PC-9 (cell line): ENCODE results near the gene PRDM2. TPM values are rescaled to one million over a fixed set of nuclear protein-coding genes. Genes with fewer than 3 reads are reported as not detected.
A peak's percentile ranks its signal among the peaks of the same experiment; 100 is the strongest.

ENCODE experiments used
- Bru-seq: library from RNA; stranded (reverse); fragments of 400-500 nt; gene quantifications from one replicate; lab custom pipeline; 2021; lab: Mats Ljungman, UMichigan
- BruChase-seq, 2 experiments: library from RNA; stranded (reverse); fragments of 400-500 nt; gene quantifications; one replicate each; lab custom pipeline; 2021; lab: Mats Ljungman, UMichigan
- BruUV-seq: library from RNA; stranded (reverse); fragments of 400-500 nt; replicated peaks from 2 replicates; lab custom pipeline; 2021; lab: Mats Ljungman, UMichigan
- CTCF ChIA-PET: fragments of 300-600 bp; sonication (Branson Sonifier 250); formaldehyde crosslinking; loops from one replicate; lab custom pipeline; 2022; ENCODE audit warnings: antibody characterized with exemption; lab: Charles Lee
- POLR2A ChIA-PET: fragments of 300-600 bp; sonication (Branson Sonifier 250); formaldehyde crosslinking; loops from one replicate; lab custom pipeline; 2022; ENCODE audit warnings: antibody characterized with exemption; ENCODE audit not compliant: unreplicated experiment; lab: Charles Lee
- DNase-seq, 2 experiments: peaks; one replicate each; pipeline versions ENCODE4 v3.0.0 to v3.0.0-alpha.2; 2015 to 2022; ENCODE audit warnings: mixed read lengths in 1 of 2
- H2AFZ ChIP-seq: fragments of 200-600 bp; sonication (generic); 2 replicates; pipeline ENCODE4 v1.8.1; 2017; ENCODE audit warnings: antibody characterized with exemption
- H3F3A ChIP-seq: fragments of 200-600 bp; sonication (generic); 2 replicates; pipeline ENCODE4 v1.8.1; 2017; ENCODE audit warnings: antibody characterized with exemption, mild to moderate bottlenecking, low read depth; ENCODE audit not compliant: insufficient read depth
- H3K27ac ChIP-seq: fragments of 200-600 bp; sonication (generic); 2 replicates; pipeline ENCODE4 v1.6.1; 2016; ENCODE audit warnings: mixed run types
- H3K27me3 ChIP-seq: fragments of 200-600 bp; sonication (generic); 2 replicates; pipeline ENCODE4 v1.6.1; 2016; ENCODE audit warnings: low read depth, mixed run types; ENCODE audit not compliant: insufficient read depth
- H3K36me3 ChIP-seq: fragments of 200-600 bp; sonication (generic); 2 replicates; pipeline ENCODE4 v1.6.1; 2016; ENCODE audit warnings: low read depth, mixed run types
- H3K4me1 ChIP-seq: fragments of 200-600 bp; sonication (generic); replicated peaks from 2 replicates; pipeline ENCODE4 v1.6.1; 2016; ENCODE audit warnings: mixed run types; ENCODE audit not compliant: insufficient read depth
- H3K4me2 ChIP-seq: fragments of 200-600 bp; sonication (generic); 2 replicates; pipeline ENCODE4 v1.6.1; 2017; ENCODE audit warnings: mixed run types
- H3K4me3 ChIP-seq: fragments of 200-600 bp; sonication (generic); 2 replicates; pipeline ENCODE4 v1.6.1; 2016; ENCODE audit warnings: mixed run types
- H3K79me2 ChIP-seq: fragments of 200-600 bp; sonication (generic); 2 replicates; pipeline ENCODE4 v1.6.1; 2017; ENCODE audit warnings: low read depth, mixed run types
- H3K9me2 ChIP-seq: fragments of 200-600 bp; sonication (generic); 2 replicates; pipeline ENCODE4 v1.8.1; 2017; ENCODE audit warnings: mild to moderate bottlenecking; ENCODE audit not compliant: insufficient read depth
- H3K9me3 ChIP-seq: fragments of 200-600 bp; sonication (generic); 2 replicates; pipeline ENCODE4 v1.8.1; 2016; ENCODE audit warnings: low read depth; ENCODE audit not compliant: insufficient read depth
- H4K20me1 ChIP-seq: fragments of 200-600 bp; sonication (generic); 2 replicates; pipeline ENCODE4 v1.8.1; 2017; ENCODE audit not compliant: insufficient read depth
- EZH2 ChIP-seq: fragments of 200-600 bp; sonication (generic); IDR thresholded peaks from 2 replicates; pipeline ENCODE4 v1.8.0; 2017; ENCODE audit warnings: antibody characterized with exemption, low read depth
- intact Hi-C: fragments of 100-400 bp; cut with micrococcal nuclease; formaldehyde crosslinking; loops from one replicate; pipeline ENCODE4 v1.10.0; 2022; ENCODE audit not compliant: unreplicated experiment
- long read RNA-seq: library from polyadenylated mRNA; stranded (forward); transcript quantifications from one replicate; pipeline ENCODE4 v2.0.0, GENCODE V29; 2022
- total RNA-seq: library from RNA; stranded (reverse); gene quantifications from 2 replicates; pipeline ENCODE4 v1.2.3, GENCODE V29; 2021
- TF ChIP-seq, protein P1 (sequence below): fragments of 200-600 bp; sonication (generic); conservative IDR thresholded peaks from 2 replicates; pipeline ENCODE4 v1.6.1; 2017; ENCODE audit warnings: mixed run types, antibody characterized with exemption, mild to moderate bottlenecking, moderate library complexity

Gene PRDM2
- 21.6 and 32.1 TPM in 2 replicates for total RNA-seq
- percentile 69 among the genes with signal in this experiment for Bru-seq, nascent RNA
- BruChase-seq, experiment 1, labeled RNA remaining after a 2-hour chase, result percentile 74 among the genes with signal in this experiment
- percentile 61 among the genes with signal in this experiment for BruChase-seq, experiment 2, labeled RNA remaining after a 6-hour chase
- long read RNA-seq, full-length matches to known transcripts, result 1 of 8 reads
- long read RNA-seq, partial matches to known transcripts, result 7 of 8 reads
- long read RNA-seq, other reads (novel, unspliced or antisense), result 0 of 8 reads

DNA sequence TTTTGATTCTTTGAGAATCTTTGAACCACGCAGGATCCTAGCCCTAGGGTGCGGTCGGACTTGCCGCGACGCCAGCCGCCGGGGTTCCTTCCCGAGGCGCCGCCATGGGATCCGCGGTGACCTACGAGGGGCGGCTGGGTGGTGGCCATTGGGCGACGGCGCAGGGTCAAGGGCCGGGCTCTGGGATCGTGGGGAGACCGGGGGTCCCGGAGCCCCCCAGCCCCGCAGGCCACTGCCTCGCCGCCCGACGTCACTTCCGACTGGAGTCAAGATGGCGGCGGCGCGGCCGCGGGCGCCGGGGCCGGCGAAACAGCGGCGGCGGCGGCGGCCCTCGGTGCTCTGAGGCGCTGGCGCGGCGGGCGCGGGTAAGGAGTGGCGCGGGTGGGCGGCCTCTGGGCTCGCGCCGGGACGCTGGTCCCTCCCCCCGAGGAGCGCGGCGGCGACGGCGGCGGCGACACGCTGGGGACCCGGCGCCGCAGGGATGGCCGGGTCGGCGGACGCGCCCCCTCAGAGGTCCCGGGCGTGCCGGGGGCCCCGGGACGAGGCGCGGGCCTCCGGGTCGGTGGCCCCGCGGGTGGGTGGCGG is at the start of gene PRDM2:
Gene PRDM2, plus strand, starts transcription at position 253 of the 585 bp plus-strand sequence. CDS start 15,418 bp downstream, outside the sequence.
- Histone ChIP-seq H2AFZ (no peak within 1 kb of the TSS), H3K9me3 (no peaks in the 10 kb centered on the region), H3K9me2 (no peaks in the 10 kb centered on the region), H3K4me1 (no peaks in the 10 kb centered on the region), H3K27ac (no peak within 1 kb of the TSS), H3K79me2 (no peaks in the 10 kb centered on the region), H3F3A (no peaks in the 10 kb centered on the region), H3K4me3 (no peak within 1 kb of the TSS), H3K36me3 (no peaks in the 10 kb centered on the region), H4K20me1 (no peaks in the 10 kb centered on the region), H3K27me3 (peaks cover 27% of the 10 kb centered on the region), H3K4me2 (no peak within 1 kb of the TSS)
- intact Hi-C loops, result no loop called here
- no TSS peak for BruUV-seq
- TF ChIP-seq EZH2, result no peak
- TF ChIP-seq, protein P1, sequence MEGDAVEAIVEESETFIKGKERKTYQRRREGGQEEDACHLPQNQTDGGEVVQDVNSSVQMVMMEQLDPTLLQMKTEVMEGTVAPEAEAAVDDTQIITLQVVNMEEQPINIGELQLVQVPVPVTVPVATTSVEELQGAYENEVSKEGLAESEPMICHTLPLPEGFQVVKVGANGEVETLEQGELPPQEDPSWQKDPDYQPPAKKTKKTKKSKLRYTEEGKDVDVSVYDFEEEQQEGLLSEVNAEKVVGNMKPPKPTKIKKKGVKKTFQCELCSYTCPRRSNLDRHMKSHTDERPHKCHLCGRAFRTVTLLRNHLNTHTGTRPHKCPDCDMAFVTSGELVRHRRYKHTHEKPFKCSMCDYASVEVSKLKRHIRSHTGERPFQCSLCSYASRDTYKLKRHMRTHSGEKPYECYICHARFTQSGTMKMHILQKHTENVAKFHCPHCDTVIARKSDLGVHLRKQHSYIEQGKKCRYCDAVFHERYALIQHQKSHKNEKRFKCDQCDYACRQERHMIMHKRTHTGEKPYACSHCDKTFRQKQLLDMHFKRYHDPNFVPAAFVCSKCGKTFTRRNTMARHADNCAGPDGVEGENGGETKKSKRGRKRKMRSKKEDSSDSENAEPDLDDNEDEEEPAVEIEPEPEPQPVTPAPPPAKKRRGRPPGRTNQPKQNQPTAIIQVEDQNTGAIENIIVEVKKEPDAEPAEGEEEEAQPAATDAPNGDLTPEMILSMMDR, result no peak
- DNase-seq, result no peak
- ChIA-PET POLR2A (no interaction called here), CTCF (interaction anchor here (0.6 kb wide), 1 partner anchor 1117 kb away, joined by 7 read pairs; no protein-coding TSS in a partner anchor)

GRCh38 chr1:13651279-13651678 is 48.7 kb upstream of the PRDM2 start:
- H3K36me3 ChIP-seq, result no peaks in the 10 kb centered on the region
- no peaks in the 10 kb centered on the region for H3F3A ChIP-seq
- H3K79me2 ChIP-seq, result no peaks in the 10 kb centered on the region
- no peaks in the 10 kb centered on the region for H3K9me3 ChIP-seq
- ChIA-PET CTCF (no interaction called here), POLR2A (no interaction called here)
- no peak overlapping the region for H3K27ac ChIP-seq
- no peak overlapping the region for H3K4me2 ChIP-seq
- H3K4me1 ChIP-seq, result no peaks in the 10 kb centered on the region
- BruUV-seq, result no TSS peak
- H3K9me2 ChIP-seq, result no peaks in the 10 kb centered on the region
- TF ChIP-seq EZH2, result no peak
- TF ChIP-seq, protein P1, result no peak
- H3K27me3 ChIP-seq, result peaks cover 2% of the 10 kb centered on the region; the same call in 1 of the 2 replicates
- H2AFZ ChIP-seq, result no peak overlapping the region
- peak in 1 of 2 experiments; percentile 60 for DNase-seq
- H3K4me3 ChIP-seq, result no peak overlapping the region
- H4K20me1 ChIP-seq, result no peaks in the 10 kb centered on the region
- intact Hi-C loops, result no loop called here

DNA sequence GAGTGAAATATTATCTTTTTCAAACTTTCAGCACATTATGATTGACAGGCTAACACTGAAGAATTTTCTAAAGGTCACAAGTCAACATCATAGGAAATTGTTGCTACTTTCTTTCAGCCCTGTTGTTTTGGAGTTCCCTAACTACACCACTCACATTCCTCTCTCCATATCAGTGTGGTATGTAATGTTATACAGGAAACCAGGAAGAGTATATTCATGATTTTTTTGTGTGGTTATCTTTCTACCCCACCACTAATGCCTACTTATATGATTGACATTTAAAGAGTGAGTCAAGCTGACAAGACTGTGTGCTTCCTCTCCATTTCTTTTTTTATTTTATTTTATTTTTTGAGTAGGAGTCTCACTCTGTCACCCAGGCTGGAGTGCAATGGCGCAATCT is 47.8 kb upstream of the PRDM2 start:
- no peak for DNase-seq
- no peak overlapping the region for H2AFZ ChIP-seq
- no peaks in the 10 kb centered on the region for H3K4me1 ChIP-seq
- no peak overlapping the region for H3K27ac ChIP-seq
- POLR2A ChIA-PET, result no interaction called here
- H3K4me3 ChIP-seq, result no peak overlapping the region
- no peaks in the 10 kb centered on the region for H3K9me3 ChIP-seq
- no peaks in the 10 kb centered on the region for H3F3A ChIP-seq
- H3K4me2 ChIP-seq, result no peak overlapping the region
- BruUV-seq, result no TSS peak
- no peaks in the 10 kb centered on the region for H3K36me3 ChIP-seq
- intact Hi-C loops, result no loop called here
- TF ChIP-seq, protein P1, result no peak
- TF ChIP-seq EZH2, result no peak
- no peaks in the 10 kb centered on the region for H3K79me2 ChIP-seq
- CTCF ChIA-PET, result no interaction called here
- no peaks in the 10 kb centered on the region for H4K20me1 ChIP-seq
- peaks cover 2% of the 10 kb centered on the region; the same call in 1 of the 2 replicates for H3K27me3 ChIP-seq
- H3K9me2 ChIP-seq, result no peaks in the 10 kb centered on the region
